HG03066 (cell line): Measurements from ENCODE around the gene TEX9.
"Not testable (repeated sequence)": the region's sequence is repeated elsewhere in the genome, so short reads cannot be mapped to it uniquely, and the experiment has no call there.

Experiments used
- ATAC-seq: cut with Tn5 transposase; IDR thresholded peaks from one replicate; pipeline ENCODE4 v1.9.1; 2021; ENCODE audit warnings: low read depth; ENCODE audit not compliant: unreplicated experiment

TEX9 gene

DNA sequence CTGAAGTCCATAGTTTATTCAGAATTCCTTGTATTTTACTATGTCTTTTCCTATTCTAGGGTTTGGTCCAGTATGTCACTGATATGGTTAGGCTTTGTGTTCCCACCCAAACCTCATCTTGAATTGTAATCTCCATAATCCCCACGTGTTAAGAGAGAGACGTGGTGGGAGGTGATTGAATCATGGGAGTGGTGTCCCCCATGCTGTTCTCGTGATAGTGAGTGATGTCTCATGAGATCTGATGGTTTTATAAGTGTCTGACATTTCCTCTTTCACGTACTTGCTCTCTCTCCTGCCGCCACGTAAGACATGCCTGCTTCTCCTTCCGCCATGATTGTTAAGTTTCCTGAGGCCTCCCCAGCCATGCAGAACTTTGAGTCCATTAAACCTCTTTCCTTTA is 6.6 kb upstream of the TEX9 start:
- no peak for ATAC-seq

GRCh38 chr15:56361987-56362386 is 3.2 kb upstream of the TEX9 start:
- no peak for ATAC-seq

GRCh38 chr15:56366211-56366610 is 985 bp downstream of the TEX9 start:
- no peak for ATAC-seq

DNA sequence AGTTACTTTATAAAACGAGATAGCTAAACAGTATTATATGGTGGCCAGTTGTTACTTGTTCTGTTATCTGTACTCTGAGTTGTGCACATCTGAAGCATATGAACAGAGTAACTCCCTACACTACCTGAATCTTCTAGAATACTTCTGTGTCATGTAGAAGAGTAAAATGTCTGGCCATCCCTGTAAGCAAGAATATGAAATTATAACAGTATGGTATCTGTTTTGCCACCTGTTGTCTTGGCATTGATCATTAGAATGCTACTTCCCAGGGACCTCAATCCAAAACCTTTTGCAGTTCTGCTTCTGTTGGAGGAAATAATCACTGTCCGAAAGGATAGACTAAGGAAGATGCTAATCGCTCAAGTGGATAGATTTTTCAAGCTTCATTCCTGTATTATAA is 1.9 kb downstream of the TEX9 start:
- no peak for ATAC-seq

DNA sequence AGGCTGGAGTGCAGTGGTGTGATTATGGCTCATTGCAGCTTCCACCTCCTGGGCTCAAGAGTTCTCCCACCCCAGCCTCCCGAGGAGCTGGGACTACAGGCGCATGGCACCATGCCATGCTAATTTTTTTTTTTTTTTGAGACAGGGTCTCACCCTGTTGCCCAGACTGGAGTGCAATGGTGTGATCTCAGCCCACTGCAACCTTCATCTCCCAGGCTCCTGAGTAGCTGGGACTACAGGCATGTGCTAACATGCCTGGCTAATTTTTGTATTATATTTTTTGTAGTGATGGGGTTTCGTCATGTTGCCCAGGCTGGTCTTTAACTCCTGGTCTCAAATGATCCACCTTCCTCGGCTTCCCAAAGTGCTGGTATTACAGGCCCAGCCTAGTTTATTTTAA is 4.0 kb downstream of the TEX9 start:
- ATAC-seq: no peak

DNA sequence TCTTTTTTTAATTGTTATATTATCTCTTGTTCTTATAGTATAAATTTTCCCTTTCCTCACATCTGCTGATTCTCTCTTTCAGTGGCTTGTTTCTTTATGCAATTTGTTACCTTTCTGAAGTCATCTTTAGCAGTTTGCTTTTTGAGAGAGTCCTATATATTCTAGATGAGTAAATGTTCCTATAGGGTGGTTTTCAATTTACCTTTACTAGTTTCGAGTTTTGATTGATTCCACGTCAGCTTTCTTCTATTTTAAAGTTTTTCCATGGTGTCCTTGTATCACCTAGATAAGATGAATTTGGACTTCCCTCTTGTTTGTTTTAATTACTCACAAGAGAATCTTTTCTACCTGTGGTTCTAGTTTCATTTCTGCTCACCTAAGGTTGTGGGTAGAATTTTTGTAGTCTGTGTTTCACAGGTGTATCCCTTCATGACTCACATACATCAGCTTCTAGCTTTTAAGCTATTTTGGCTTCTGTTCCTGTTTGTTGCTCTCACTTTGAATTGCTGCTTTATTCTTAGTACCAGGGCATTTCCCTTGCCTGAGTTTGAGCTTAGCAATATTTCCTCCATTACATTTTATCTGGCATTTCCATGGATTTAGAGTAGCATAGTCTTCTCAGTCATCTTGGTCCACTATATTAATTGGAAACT is 6.4 kb downstream of the TEX9 start:
- peak; percentile 82 for ATAC-seq

DNA sequence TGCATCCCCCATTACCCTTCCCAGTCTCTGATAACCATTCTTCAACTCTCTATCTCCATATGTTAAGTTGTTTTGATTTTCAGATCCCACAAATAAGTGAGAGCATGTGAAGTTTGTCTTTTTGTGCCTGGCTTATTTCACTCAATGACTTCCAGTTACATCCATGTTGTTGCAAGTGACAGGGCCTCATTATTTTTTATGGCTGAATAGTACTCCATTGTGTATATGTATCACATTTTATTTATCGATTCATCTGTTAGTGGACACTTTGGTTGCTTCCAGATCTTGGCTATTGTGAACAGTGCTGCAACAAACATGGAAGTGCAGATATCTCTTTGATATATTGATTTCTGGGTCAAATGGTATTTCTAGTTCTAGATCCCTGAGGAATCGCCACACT is 9.5 kb downstream of the TEX9 start:
- ATAC-seq: not testable (repeated sequence)

DNA sequence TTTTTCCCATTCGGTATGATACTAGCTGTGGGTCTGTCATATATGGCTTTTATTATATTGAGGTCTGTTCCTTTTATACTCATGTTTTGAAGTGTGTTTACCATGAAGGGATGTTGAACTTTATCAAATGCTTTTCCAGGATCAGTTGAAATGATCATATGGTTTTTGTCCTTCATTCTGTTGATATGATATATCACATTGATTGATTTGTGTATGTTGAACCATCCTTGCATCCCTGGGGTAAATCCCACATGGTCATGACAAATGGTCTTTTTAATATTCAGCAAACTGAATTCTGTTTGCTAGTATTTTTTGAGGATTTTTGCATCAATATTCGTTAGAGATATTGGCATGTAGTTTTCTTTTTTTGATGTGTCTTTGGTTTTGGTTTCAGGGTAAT is 12.6 kb downstream of the TEX9 start:
- not testable (repeated sequence) for ATAC-seq

- no peak for ATAC-seq
Measured at GRCh38 chr15:56383010-56383409, 17.8 kb downstream of the TEX9 start.

- ATAC-seq: no peak
Measured at GRCh38 chr15:56385908-56386307, 20.7 kb downstream of the TEX9 start.

DNA sequence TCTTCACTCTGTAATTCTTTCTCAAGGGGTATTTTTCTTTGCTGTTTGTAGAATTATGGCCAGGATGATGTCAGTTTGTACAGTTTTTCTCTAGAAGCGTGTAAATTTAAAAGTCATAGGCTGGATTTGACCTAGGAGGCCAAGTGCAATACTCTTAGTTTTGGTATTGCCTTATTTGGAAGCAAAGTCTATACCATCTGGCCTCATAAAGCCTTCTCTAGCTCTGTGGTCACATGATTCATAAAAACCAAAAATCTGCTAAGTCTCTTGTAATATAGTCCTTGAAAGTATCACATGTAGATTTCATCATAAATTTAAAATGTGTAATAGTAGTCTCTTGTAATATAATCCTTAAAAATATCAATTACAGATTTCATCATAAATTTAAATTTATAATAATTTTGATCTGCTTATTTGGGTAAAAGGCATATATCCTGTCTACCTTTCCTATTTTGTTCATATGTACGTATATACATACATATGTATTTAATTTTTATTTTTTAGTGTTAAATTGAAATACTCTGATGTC is 25.6 kb downstream of the TEX9 start:
- ATAC-seq: no peak

GRCh38 chr15:56393277-56393676 is 28.1 kb downstream of the TEX9 start:
- ATAC-seq: no peak

DNA sequence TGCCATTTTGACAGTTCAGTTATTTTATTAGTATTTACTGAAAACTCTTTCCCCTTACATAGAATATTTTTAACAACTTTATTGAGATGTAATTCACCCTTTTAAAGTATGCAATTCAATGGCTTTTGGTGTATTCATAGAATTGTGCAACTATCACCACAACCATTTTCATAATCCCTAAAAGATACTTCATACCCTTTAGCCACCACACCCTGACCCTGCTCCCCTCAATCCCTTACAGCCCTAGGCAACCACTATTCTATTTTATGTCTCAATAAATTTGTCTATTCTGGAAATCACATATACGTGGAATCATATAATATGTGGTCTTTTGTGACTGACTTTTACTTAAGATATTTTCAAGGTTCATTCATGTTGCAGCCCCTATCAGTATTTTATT is 29.7 kb downstream of the TEX9 start:
- no peak for ATAC-seq

- not testable (repeated sequence) for ATAC-seq
Measured at GRCh38 chr15:56397325-56397724, 32.1 kb downstream of the TEX9 start.

GRCh38 chr15:56399209-56399608 is 34.0 kb downstream of the TEX9 start:
- not testable (repeated sequence) for ATAC-seq

GRCh38 chr15:56410721-56411120 is 45.5 kb downstream of the TEX9 start:
- ATAC-seq: no peak

GRCh38 chr15:56411122-56411749 is 46.0 kb downstream of the TEX9 start:
- ATAC-seq: no peak

- not testable (repeated sequence) for ATAC-seq
Measured at GRCh38 chr15:56413114-56413733, 48.0 kb downstream of the TEX9 start.

DNA sequence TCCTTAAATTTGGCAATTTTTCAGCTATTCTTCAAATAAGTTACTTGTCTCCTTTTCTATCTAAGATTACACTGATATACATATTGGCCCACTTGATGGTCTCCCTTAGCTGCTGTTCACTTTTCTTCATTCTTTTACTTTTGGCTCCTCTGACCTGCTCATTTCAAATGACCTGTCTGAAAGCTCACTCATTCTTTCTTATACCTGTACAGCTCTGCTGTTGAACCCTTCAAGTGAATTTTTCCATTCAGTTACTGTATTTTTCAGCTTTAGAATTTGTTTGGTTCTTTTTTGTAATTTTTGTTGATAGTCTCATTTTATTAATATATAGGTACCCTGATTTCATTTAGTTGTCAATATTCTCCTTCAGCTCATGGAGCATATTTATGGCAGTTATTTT is 60.0 kb downstream of the TEX9 start:
- ATAC-seq: no peak

- ATAC-seq: no peak
Measured at GRCh38 chr15:56425976-56426375, 60.8 kb downstream of the TEX9 start.

DNA sequence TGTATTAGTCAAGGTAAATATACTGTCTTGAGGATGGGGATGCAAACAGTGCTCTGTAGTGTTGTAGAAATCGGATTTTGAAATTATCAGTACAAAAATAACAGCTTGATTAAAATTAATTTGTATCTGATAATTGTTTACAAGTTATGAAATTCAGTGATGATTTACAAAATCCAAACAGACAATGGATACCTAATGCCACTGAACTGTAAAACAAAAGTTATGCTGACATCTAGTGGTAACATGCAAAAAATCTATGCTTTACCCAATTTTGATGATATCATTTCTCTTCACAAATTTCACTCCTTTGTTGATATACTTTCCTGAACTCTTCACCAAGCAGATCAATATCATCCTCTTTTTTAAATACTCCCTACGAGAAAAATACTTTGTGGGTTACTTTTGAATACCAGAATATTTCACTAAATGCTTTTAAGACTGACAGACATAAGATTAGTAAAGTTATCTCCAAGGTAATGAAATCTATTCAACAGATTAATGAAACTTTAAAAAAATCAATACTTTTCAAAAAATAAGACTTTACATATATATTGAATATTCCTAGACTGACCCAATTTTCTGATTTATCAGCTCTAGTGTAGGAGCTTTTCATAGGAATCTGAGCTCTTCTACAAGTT is 63.7 kb downstream of the TEX9 start:
- ATAC-seq: no peak
